T-helper 22 cell (primary cell): ENCODE measurements around the gene DYNLT3.

Experiments
- DNase-seq: peaks from one replicate; pipeline ENCODE4 v3.0.0-alpha.2; 2020; ENCODE audit warnings: low read depth

Gene DYNLT3, protein sequence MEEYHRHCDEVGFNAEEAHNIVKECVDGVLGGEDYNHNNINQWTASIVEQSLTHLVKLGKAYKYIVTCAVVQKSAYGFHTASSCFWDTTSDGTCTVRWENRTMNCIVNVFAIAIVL

DNA sequence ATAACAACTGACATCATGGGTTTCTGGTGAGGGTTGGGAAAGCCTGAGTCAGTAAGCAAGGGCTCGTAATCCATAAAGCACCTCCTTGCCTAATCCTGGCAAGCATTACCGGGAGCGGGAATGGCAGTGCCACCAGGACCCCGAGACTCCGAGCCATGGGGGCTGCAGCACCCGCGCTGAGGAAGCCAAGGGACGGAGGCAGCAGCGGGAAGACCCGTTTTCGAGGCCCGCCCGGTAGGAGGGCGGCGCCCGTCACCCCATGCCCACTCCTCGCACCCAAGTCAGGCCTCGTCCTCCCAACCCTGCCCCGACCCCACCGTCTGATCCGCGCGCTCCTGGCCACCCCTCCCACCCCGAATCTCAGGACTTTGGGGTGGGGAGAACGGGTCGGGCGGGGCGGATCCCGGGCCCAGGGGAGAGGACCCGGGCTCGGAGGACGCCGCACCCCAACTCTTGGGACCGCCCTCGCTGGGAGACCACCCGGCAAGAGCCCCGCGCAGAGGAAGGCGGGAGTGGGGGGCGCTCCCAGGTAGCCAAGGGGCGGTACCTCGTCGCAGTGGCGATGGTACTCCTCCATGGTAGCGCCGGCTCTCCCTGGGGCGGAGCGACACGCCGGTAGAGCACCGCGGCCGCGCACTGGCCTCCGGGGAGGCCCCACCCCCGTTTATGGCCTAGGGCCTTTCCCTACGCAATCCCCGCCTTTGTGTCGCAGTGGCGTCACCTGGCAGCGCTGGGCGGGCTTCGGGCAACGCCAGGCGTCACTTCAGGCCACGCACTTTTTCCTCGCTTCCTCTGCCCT, at the start of gene DYNLT3:
TSS of gene DYNLT3 (minus strand) at position 638 of the 799 bp plus-strand sequence. CDS start at position 577, 61 bp downstream.
- peak; percentile 68 for DNase-seq

GRCh38 chrX:37896511-37896890, 49.1 kb upstream of the DYNLT3 start:
- no peak for DNase-seq

- DNase-seq, result no peak
Observed at GRCh38 chrX:37895795-37896510, 48.6 kb upstream of the DYNLT3 start.

DNA sequence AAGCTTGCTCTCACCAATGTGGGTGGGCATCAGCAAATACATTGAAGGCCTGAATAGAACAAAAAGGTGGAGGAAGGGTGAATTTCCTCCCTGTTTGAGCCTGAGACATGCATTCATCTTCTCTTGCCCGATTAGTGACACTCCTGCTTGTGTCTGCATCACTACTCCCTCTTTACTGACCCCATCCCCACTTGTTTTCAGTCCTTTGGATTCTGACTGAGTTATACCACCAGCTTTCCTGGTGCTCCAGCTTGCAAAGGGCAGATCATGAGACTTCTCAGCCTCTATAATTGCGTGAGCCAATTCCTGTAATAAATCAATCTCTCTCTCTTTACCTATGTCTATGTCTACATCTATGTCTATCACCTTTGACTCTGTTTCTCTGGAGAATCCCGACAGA, 47.4 kb upstream of the DYNLT3 start:
- DNase-seq, result no peak

DNA sequence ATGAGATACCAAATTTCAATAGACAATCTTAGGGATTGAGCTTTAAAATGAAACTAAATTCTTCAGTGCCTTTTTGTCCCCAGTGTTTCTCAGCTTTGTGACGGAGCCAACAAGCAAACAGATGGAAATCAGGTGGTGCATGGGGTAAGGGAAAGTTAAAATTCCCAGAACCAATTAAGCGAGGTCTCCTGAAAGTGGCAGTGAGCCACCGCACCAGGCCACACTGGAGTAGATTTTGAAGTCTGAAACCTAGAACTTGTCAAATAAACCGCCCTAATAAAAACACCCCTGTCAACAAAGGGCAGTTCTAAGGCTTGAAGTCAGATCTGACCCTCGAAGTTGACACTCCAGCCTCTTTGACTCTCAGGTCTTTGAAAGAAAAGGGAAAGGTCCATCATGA, 40.6 kb upstream of the DYNLT3 start:
- no peak for DNase-seq

DNA sequence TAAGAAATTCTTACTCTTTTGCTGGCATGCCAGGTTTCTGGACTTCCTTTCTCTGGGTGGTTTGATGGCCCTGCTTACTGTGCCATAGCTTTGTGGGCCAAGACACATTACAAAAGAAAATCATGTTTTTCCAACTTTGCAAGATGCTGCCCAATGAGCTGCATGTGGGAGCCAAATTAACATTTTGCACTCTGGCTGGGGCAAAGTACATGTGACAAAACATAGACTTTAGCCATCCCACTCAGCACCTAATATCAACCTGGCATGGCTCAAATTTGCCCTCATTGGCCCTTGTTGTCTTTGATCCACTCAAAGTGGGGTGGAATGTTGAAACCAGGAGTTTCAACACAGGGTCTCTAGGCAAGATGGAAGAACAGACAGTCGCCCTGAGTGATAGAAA, 40.0 kb upstream of the DYNLT3 start:
- DNase-seq, result no peak

DNA sequence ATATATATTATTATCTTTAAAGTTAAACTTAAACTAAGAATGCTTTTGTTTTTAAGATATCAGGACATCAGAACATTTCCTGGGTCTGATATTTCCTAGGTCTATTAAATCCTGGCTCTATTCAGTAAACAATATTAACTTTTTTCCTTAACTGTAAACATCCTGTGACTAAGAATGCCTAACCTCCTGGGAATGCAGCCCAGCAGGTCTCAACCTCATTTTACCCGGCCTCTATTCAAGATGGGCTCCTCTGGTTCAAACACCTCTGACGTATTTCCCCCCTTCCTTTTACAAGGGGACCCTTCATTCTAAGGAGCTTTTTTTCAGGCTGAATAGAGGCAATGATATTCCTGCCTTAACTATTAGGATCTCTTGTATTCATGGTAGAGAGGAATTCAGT, 35.8 kb upstream of the DYNLT3 start:
- no peak for DNase-seq

DNA sequence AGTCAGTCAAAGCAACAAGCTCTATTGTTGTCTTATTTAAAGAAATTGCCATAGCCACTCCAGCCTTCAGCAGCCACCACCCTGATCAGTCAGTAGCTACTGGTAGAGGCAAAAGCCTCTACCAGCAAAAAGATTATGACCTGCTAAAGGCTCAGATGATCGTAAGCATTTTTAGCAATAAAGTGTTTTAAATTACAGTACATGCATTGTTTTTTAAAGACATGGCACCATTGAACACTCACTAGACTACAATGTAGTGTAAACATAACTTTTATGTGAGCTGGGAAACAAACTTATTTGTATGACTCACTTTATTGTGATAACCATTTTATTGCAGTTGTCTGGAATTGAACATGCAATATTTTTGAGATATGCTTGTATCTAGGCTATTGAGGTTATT, 32.3 kb upstream of the DYNLT3 start:
- no peak for DNase-seq

GRCh38 chrX:37876716-37877115, 29.3 kb upstream of the DYNLT3 start:
- no peak for DNase-seq

- no peak for DNase-seq
Observed at GRCh38 chrX:37875675-37876074, 28.3 kb upstream of the DYNLT3 start.

GRCh38 chrX:37873220-37873619, 25.8 kb upstream of the DYNLT3 start:
- no peak for DNase-seq

GRCh38 chrX:37872303-37872655, 24.9 kb upstream of the DYNLT3 start:
- DNase-seq, result no peak

DNA sequence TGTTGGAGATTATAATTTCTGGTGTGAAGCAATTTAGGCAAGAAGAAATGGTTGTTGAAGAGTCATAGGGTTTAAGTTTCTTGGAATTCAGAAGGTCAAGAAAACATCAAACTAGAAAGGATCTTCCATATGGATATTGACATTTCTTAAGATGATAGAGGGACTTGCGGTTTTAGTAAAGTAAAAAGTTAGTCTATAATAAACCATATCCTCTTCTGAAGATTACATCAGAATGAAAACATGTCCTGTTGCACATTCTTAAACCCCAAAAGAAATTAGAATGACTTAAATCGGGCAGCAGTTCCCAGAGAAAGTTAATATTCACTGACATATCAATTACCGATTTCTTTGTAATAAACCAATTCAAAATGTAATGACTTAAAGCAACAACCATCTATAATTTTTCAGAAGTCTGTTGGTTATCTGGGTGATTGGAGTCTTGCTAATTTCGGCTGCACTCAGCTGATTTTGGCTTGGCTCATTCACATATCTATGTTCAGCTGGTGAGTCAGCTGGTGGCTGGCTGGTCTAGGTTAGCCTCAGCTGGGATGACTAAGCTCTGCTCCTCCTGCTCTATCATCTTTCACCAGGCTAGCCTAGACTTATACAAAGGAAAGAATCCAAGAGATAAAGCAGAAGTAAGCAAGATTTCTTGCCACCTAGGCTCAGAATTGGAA, 24.4 kb upstream of the DYNLT3 start:
- DNase-seq, result no peak

DNA sequence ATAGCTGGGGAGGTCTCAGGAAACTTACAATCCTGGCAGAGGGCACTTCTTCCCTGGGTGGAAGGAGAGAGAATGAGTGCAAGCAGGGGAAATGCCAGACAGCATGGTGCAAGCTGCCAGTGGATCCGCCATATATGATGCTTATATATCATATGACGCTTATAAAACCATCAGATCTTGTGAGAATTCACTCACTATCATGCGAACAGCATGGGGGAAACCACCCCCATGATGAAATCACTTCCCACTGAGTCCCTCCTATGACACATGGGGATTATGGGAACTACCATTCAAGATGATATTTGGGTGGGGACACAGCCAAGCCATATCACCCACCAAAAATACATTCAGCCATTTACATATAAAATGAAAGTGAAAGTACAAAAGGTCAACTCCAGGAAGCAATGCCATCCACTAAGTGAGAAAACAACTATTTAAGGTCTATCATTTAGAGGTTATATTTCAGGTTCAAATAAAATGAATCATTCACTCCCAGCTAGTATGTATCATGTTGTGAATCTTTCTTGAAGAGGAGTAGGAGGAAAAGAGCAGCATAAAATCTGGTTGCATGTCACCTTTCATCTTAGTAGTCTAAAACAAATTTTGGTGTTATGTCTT, 20.3 kb upstream of the DYNLT3 start:
- no peak for DNase-seq

- DNase-seq, result no peak
Observed at GRCh38 chrX:37863728-37864127, 16.4 kb upstream of the DYNLT3 start.

GRCh38 chrX:37862851-37863250, 15.5 kb upstream of the DYNLT3 start:
- DNase-seq, result no peak

GRCh38 chrX:37860721-37861120, 13.3 kb upstream of the DYNLT3 start:
- no peak for DNase-seq

DNA sequence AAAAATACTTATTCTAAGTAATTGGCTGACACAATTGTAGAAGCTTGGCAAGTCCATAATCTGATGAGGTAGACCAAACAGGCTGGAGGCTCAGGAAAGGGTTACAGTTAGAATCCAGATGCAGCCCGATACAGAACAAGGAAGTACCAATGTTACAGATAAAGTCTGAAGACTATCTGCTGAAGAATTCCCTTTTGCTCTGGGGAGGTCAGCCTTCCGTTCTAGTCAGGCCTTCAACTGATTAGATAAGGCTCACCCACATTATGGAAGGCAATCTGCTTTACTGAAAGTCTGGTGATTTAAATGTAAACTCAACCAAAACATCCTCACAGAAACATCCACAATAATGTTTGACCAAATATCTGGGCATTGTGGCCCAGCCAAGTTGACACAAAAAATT, 7.4 kb upstream of the DYNLT3 start:
- no peak for DNase-seq

DNA sequence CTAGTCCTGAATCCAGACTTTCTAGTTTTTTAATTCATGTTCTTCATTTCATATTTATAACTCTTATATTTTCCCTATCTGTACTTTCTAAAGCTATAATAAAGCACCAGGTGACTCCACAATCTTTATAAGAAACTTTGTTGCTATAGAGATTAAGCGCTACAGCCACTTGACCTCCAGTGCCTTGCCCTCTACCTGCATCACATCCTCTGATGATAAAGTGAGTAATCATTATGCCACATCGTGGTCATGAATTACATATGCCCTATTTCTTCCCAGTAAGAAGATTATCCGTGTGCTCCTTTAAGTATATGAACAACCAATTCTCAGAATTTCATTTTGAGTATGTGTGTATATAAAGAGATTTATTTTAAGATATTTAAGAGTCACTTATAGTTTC, 6.8 kb upstream of the DYNLT3 start:
- DNase-seq, result no peak

DNA sequence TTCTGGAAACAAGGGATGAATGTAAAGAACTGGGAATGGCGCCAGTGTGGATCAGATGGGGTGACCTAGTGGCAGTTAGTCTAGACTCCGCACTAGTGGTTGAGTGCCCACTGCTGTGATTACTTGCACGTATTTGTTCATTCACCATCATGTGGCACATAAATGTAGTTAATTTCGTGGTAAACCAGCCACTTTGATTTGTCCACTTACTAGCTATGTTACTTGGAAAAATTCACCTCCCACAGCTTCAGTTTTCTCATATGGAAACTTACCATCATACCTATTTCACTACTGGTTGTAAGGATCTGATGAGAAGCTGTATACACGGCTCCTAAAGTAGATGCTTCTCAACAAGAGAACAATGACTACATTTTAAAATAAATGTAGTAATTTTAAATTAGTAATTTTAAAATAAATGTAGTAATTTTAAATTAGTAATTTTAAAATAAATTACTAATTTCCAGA, 394 bp upstream of the DYNLT3 start:
- DNase-seq, result no peak

DNA sequence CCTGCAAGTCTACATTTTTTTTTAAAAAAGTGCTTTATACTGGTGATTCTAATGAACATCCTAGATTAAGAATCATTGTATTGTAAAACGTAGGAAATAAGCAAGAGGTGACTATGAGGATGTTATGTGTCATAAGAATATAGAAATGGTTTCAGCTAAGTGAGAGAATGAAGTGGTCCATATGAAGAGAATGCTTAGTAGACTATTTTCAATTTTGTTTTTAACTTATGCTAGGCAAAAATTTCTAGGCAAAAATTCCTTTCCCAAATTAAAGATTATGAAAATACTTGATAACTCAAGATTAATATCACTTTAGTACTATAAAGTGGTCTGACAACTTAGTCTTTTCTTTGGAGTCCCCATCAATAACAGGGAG, 825 bp downstream of the DYNLT3 start:
- no peak for DNase-seq

DNA sequence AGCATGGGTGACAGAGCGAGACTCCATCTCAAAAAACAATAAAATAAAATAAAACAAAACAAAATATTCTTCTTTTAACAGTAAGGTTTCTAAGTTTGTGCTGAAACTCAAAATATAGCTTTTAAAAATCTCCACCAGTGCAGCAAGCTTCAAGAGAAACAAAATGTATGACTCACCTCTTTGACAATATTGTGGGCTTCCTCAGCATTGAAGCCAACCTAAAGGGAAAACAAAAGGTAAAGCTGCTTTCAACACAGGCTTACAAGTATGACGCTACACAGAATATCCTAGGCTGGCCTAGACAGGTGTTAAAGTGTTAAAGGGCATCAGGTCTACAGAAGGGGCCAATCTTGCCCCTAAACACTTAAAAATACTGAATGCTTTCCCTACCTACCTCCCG, 1.2 kb downstream of the DYNLT3 start:
- DNase-seq, result no peak
